HepG2 (cell line): ENCODE measurements around the gene ATP6V1F. TPM values are rescaled to one million over a fixed set of nuclear protein-coding genes. Genes with fewer than 3 reads are reported as not detected.

ENCODE experiments used
- ATAC-seq: fragments of 200-7000 bp; cut with Tn5 transposase; 3 replicates; pipeline ENCODE4 v1.9.1; 2020; ENCODE audit warnings: mild to moderate bottlenecking, moderate library complexity
- BruUV-seq: library from RNA; stranded (reverse); fragments of 400-500 nt; replicated peaks from 2 replicates; lab custom pipeline; 2021; lab: Mats Ljungman, UMichigan
- CTCF ChIA-PET: fragments of 300-600 bp; formaldehyde crosslinking; extraction: SDS; loops from one replicate; lab custom pipeline; 2021; ENCODE audit warnings: low total read pairs, inconsistent platforms, low intra/inter-chr PET ratio; lab: Yijun Ruan, JAX
- POLR2A ChIA-PET: fragments of 350-600 bp; sonication (Branson Sonifier 250); formaldehyde crosslinking; loops from one replicate; lab custom pipeline; 2020; ENCODE audit warnings: antibody characterized with exemption, inconsistent platforms; lab: Yijun Ruan, JAX
- DNase-seq: peaks from one replicate; pipeline ENCODE4 v3.0.0-alpha.2; 2015; ENCODE audit warnings: low spot score
- FAIRE-seq: peaks from 3 replicates; lab custom pipeline; 2011; peaks lifted over from hg19 to GRCh38; lab: Jason Lieb, UNC
- H2AFZ ChIP-seq: one replicate; pipeline ENCODE4 v1.6.1; 2011; ENCODE audit warnings: low read length, inconsistent platforms
- H3K27ac ChIP-seq: fragments of 300-600 bp; 3 replicates; pipeline ENCODE4 v1.8.0; 2011; ENCODE audit warnings: mixed run types, mild to moderate bottlenecking, mixed read lengths, low read length, inconsistent platforms; ENCODE audit not compliant: insufficient read depth; ENCODE audit errors: extremely low read length
- H3K27me3 ChIP-seq, 2 experiments: fragments of 200-600 bp in 1 of 2; 2 replicates in 1 of 2; 3 replicates in 1 of 2; pipeline versions ENCODE4 v1.6.0 to v1.8.0; 2011; ENCODE audit warnings: low read length in 2 of 2, mild to moderate bottlenecking in 2 of 2, moderate library complexity in 2 of 2, inconsistent platforms in 1 of 2; ENCODE audit not compliant: insufficient read depth in 2 of 2, control insufficient read depth in 1 of 2
- H3K36me3 ChIP-seq, 2 experiments: fragments of 200-600 bp in 1 of 2; replicated peaks in 1 of 2; 2 replicates in 1 of 2; 3 replicates in 1 of 2; pipeline versions ENCODE4 v1.5.1 to v1.8.0; 2011; ENCODE audit warnings: low read length in 2 of 2, inconsistent platforms in 1 of 2; ENCODE audit not compliant: insufficient read depth in 2 of 2, control insufficient read depth in 1 of 2
- H3K4me1 ChIP-seq: 2 replicates; pipeline ENCODE4 v1.5.1; 2012; ENCODE audit warnings: low read length, inconsistent platforms; ENCODE audit not compliant: insufficient read depth
- H3K4me2 ChIP-seq: 2 replicates; pipeline ENCODE4 v1.6.0; 2011; ENCODE audit warnings: low read depth, low read length, inconsistent platforms
- H3K4me3 ChIP-seq, 3 experiments: fragments of 200-600 bp in 1 of 3; sonication (generic), shearing (Covaris generic) in 1 of 3; replicated peaks in 1 of 3; 2 replicates each; pipeline ENCODE4 v1.5.1; 2011 to 2016; ENCODE audit warnings: low read length in 3 of 3, inconsistent platforms in 2 of 3, low read depth in 2 of 3, mild to moderate bottlenecking in 2 of 3, control low read depth in 1 of 3, mixed read lengths in 1 of 3; ENCODE audit not compliant: insufficient read depth in 1 of 3
- H3K79me2 ChIP-seq: one replicate; pipeline ENCODE4 v1.6.1; 2011; ENCODE audit warnings: low read length, inconsistent platforms; ENCODE audit not compliant: insufficient read depth
- H3K9ac ChIP-seq: 2 replicates; pipeline ENCODE4 v1.6.0; 2011; ENCODE audit warnings: mild to moderate bottlenecking, low read depth, low read length, inconsistent platforms; ENCODE audit not compliant: insufficient read depth
- H3K9me3 ChIP-seq: 2 replicates; pipeline ENCODE4 v1.5.1; 2012; ENCODE audit warnings: mild to moderate bottlenecking, low read length
- H4K20me1 ChIP-seq: 2 replicates; pipeline ENCODE4 v1.6.0; 2011; ENCODE audit warnings: inconsistent platforms, mild to moderate bottlenecking, low read length, moderate library complexity; ENCODE audit not compliant: insufficient read depth
- ATAD3A ChIP-seq: sonication (generic); formaldehyde crosslinking; IDR thresholded peaks from 2 replicates; pipeline ENCODE4 v1.4.0; 2020; ENCODE audit warnings: missing genetic modification reagents
- EEA1 ChIP-seq: sonication (generic); formaldehyde crosslinking; IDR thresholded peaks from 2 replicates; pipeline ENCODE4 v1.5.1; 2020; ENCODE audit warnings: mild to moderate bottlenecking, missing genetic modification reagents, borderline replicate concordance
- NFKB2 ChIP-seq: sonication (generic); formaldehyde crosslinking; IDR thresholded peaks from 2 replicates; pipeline ENCODE4 v1.4.0; 2020; ENCODE audit warnings: missing genetic modification reagents, borderline replicate concordance
- NPAS2 ChIP-seq: sonication (generic); formaldehyde crosslinking; IDR thresholded peaks from 2 replicates; pipeline ENCODE4 v1.8.0; 2022; ENCODE audit warnings: mild to moderate bottlenecking, missing genetic modification reagents, borderline replicate concordance
- ZNF557 ChIP-seq: sonication (generic); formaldehyde crosslinking; IDR thresholded peaks from 2 replicates; pipeline ENCODE4 v1.4.0; 2020; ENCODE audit warnings: missing genetic modification reagents
- ZNF614 ChIP-seq: IDR thresholded peaks from 2 replicates; pipeline ENCODE4 v1.6.1; 2018; ENCODE audit warnings: missing biosample characterization, missing genetic modification reagents, inconsistent platforms, borderline replicate concordance
- ZNF615 ChIP-seq: sonication (generic); formaldehyde crosslinking; IDR thresholded peaks from 2 replicates; pipeline ENCODE4 v1.5.0; 2020; ENCODE audit warnings: mild to moderate bottlenecking, missing genetic modification reagents, borderline replicate concordance
- WGBS: methylation state at CpG from one replicate; pipeline ENCODE4 v1.1.6; 2017; ENCODE audit warnings: low lambda C conversion rate; 5-methylcytosine and 5-hydroxymethylcytosine counted together
- in situ Hi-C: cut with HindIII; loops from 2 replicates; pipeline ENCODE4 v1.10.0; 2017; ENCODE audit warnings: low pct_unique_long_range_greater_than_20kb; ENCODE audit not compliant: extremely low pct_ligation_motif_present
- intact Hi-C: fragments of 100-400 bp; cut with micrococcal nuclease; formaldehyde crosslinking; loops from one replicate; pipeline ENCODE4 v1.10.0; 2022; ENCODE audit not compliant: unreplicated experiment
- polyA plus RNA-seq, 8 experiments: library from polyadenylated mRNA; depleted of rRNA in 3 of 8; stranded (reverse) in 7 of 8; unstranded in 1 of 8; fragments of >200 nt; fragmentation: Illumina TruSeq in 4 of 8; extraction: Trizol in 4 of 8; gene quantifications; 2 replicates each; pipeline versions ENCODE4 v1.2.1 to v1.2.3, GENCODE V29; 2011 to 2016; ENCODE audit warnings: low read depth in 4 of 8, missing spikeins in 1 of 8, mixed read lengths in 1 of 8; ENCODE audit not compliant: insufficient read depth in 1 of 8
- total RNA-seq, 5 experiments: library from RNA; depleted of rRNA; stranded (reverse); fragments of >200 nt; fragmentation: Illumina TruSeq; extraction: Trizol; gene quantifications; 2 replicates each; pipeline ENCODE4 v1.2.3, GENCODE V29; 2016; ENCODE audit warnings: low read depth in 1 of 5
- TF ChIP-seq, protein P1 (sequence below): IDR thresholded peaks from 2 replicates; pipeline ENCODE4 v1.6.1; 2012; ENCODE audit warnings: low read length, improper control_type of control experiment
- TF ChIP-seq, protein P2 (sequence below): sonication (generic); formaldehyde crosslinking; IDR thresholded peaks from 2 replicates; pipeline ENCODE4 v1.4.0; 2020; ENCODE audit warnings: low read depth, mild to moderate bottlenecking, missing genetic modification reagents
- TF ChIP-seq, protein P3 (sequence below): sonication (generic); formaldehyde crosslinking; IDR thresholded peaks from 2 replicates; pipeline ENCODE4 v1.4.0; 2020; ENCODE audit warnings: missing genetic modification reagents
- TF ChIP-seq, protein P4 (sequence below), 2 experiments: sonication (generic) in 1 of 2; formaldehyde crosslinking in 1 of 2; IDR thresholded peaks; 2 replicates each; pipeline versions ENCODE4 v1.4.0 to v1.6.1; 2018 to 2020; ENCODE audit warnings: missing genetic modification reagents in 2 of 2, borderline replicate concordance in 1 of 2, low read depth in 1 of 2, mild to moderate bottlenecking in 1 of 2, missing biosample characterization in 1 of 2

ATP6V1F gene
- total and polyA plus RNA-seq, 2 of the 13 experiments (the other 11 are each of a cell fraction or from before 2014, with no cell fraction given): 87.2 to 132 TPM

DNA sequence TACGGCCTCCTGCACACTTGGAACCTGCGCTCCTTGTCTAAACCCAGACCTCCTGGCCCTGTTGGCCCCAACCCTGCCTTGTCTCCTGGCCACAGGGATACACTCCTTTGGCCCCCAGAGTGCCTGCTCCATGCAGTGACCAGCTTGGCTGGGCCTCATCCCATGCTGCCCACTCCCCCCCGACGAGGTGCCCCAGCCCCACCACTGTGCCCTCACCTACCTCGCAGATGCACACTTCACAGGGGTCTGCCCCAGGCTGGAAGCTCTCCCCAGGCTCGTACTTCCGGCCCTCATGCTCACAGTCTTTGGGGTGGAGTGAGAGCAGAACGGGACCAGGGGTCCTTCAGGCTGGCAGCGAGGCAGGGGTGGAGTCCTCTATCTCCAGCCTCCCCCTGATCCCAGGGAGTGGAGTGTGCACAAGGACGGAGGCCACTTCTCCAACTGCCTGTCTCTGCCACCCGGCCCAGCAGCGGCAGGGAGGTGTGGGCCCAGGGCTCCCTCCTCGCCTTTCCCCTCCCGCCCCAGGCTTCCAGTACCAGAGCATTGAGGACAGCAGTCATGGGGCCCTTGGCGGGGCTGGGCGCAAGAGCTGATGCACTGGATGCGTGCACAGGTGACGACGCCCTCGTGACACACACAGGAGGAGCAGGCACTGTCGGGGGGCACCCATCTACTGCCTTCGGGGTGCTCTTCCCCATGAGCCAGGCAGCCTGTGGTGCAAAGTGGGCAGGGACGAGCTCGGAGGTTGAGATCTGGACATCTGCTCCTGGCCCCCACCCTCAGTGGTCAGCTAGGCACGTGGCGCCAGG is 22.1 kb downstream of the ATP6V1F start:
- peak overlapping the region; percentile 85 for H3K4me2 ChIP-seq
- no peak overlapping the region for H2AFZ ChIP-seq
- H3K79me2 ChIP-seq: no peaks in the 10 kb centered on the region
- no peaks in the 10 kb centered on the region for H3K9me3 ChIP-seq
- no peaks in the 10 kb centered on the region for H3K36me3 ChIP-seq
- ChIA-PET POLR2A (interaction anchor here (0.7 to 1.5 kb wide), 3 partner anchors 22 to 340 kb away, joined by 3 to 12 read pairs (median 3); partner anchors contain the start of genes AHCYL2 and ATP6V1F), CTCF (interaction anchor here (1.5 kb wide), 1 partner anchor 42 kb away, joined by 13 read pairs; no protein-coding TSS in a partner anchor)
- H3K27me3 ChIP-seq: peaks cover 0 to 17% of the 10 kb centered on the region in 2 experiments; a peak in 2 of 5 replicates
- 84% methylated on average over 15 of the region's 26 CpGs for WGBS
- in situ Hi-C loops: loop anchor here (5.0 to 25.0 kb wide), 2 partner anchors 92 to 447 kb away; partner anchors contain the start of gene CCDC136
- no peak overlapping the region for H3K9ac ChIP-seq
- FAIRE-seq (no peak), ATAC-seq (no peak; the same call in 2 of the 3 replicates), DNase-seq (no peak)
- peak overlapping the region in 1 of 3 experiments; percentile 79; a peak in 1 of 6 replicates for H3K4me3 ChIP-seq
- intact Hi-C loops: loop anchor here (5.0 kb wide), 1 partner anchor 412 kb away; no protein-coding TSS in a partner anchor
- H3K27ac ChIP-seq: no peak overlapping the region
- H3K4me1 ChIP-seq: peaks cover 41% of the 10 kb centered on the region
- H4K20me1 ChIP-seq: no peaks in the 10 kb centered on the region
- no TSS peak for BruUV-seq
- TF ChIP-seq, protein P1, sequence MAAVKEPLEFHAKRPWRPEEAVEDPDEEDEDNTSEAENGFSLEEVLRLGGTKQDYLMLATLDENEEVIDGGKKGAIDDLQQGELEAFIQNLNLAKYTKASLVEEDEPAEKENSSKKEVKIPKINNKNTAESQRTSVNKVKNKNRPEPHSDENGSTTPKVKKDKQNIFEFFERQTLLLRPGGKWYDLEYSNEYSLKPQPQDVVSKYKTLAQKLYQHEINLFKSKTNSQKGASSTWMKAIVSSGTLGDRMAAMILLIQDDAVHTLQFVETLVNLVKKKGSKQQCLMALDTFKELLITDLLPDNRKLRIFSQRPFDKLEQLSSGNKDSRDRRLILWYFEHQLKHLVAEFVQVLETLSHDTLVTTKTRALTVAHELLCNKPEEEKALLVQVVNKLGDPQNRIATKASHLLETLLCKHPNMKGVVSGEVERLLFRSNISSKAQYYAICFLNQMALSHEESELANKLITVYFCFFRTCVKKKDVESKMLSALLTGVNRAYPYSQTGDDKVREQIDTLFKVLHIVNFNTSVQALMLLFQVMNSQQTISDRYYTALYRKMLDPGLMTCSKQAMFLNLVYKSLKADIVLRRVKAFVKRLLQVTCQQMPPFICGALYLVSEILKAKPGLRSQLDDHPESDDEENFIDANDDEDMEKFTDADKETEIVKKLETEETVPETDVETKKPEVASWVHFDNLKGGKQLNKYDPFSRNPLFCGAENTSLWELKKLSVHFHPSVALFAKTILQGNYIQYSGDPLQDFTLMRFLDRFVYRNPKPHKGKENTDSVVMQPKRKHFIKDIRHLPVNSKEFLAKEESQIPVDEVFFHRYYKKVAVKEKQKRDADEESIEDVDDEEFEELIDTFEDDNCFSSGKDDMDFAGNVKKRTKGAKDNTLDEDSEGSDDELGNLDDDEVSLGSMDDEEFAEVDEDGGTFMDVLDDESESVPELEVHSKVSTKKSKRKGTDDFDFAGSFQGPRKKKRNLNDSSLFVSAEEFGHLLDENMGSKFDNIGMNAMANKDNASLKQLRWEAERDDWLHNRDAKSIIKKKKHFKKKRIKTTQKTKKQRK: no peak
- TF ChIP-seq, protein P2, sequence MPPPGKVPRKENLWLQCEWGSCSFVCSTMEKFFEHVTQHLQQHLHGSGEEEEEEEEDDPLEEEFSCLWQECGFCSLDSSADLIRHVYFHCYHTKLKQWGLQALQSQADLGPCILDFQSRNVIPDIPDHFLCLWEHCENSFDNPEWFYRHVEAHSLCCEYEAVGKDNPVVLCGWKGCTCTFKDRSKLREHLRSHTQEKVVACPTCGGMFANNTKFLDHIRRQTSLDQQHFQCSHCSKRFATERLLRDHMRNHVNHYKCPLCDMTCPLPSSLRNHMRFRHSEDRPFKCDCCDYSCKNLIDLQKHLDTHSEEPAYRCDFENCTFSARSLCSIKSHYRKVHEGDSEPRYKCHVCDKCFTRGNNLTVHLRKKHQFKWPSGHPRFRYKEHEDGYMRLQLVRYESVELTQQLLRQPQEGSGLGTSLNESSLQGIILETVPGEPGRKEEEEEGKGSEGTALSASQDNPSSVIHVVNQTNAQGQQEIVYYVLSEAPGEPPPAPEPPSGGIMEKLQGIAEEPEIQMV (CRISPR knock-in tag): no peak
- TF ChIP-seq, protein P3, sequence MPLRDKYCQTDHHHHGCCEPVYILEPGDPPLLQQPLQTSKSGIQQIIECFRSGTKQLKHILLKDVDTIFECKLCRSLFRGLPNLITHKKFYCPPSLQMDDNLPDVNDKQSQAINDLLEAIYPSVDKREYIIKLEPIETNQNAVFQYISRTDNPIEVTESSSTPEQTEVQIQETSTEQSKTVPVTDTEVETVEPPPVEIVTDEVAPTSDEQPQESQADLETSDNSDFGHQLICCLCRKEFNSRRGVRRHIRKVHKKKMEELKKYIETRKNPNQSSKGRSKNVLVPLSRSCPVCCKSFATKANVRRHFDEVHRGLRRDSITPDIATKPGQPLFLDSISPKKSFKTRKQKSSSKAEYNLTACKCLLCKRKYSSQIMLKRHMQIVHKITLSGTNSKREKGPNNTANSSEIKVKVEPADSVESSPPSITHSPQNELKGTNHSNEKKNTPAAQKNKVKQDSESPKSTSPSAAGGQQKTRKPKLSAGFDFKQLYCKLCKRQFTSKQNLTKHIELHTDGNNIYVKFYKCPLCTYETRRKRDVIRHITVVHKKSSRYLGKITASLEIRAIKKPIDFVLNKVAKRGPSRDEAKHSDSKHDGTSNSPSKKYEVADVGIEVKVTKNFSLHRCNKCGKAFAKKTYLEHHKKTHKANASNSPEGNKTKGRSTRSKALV (CRISPR knock-in tag): no peak
- no peak for TF ChIP-seq ZNF557 (CRISPR knock-in tag)
- TF ChIP-seq NPAS2 (CRISPR knock-in tag): no peak
- no peak for TF ChIP-seq ATAD3A
- TF ChIP-seq ZNF614 (CRISPR knock-in tag): no peak
- no peak for TF ChIP-seq NFKB2 (CRISPR knock-in tag)
- no peak for TF ChIP-seq ZNF615 (CRISPR knock-in tag)
- TF ChIP-seq EEA1 (CRISPR knock-in tag): no peak
- TF ChIP-seq, protein P4, sequence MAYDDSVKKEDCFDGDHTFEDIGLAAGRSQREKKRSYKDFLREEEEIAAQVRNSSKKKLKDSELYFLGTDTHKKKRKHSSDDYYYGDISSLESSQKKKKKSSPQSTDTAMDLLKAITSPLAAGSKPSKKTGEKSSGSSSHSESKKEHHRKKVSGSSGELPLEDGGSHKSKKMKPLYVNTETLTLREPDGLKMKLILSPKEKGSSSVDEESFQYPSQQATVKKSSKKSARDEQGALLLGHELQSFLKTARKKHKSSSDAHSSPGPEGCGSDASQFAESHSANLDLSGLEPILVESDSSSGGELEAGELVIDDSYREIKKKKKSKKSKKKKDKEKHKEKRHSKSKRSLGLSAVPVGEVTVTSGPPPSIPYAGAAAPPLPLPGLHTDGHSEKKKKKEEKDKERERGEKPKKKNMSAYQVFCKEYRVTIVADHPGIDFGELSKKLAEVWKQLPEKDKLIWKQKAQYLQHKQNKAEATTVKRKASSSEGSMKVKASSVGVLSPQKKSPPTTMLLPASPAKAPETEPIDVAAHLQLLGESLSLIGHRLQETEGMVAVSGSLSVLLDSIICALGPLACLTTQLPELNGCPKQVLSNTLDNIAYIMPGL (CRISPR knock-in tag; IDR thresholded peaks at IDR 0.05; ENCODE audit: borderline replicate concordance in 1 of 2, low read depth in 1 of 2): no peak
